OCI-LY1 (cell line): Measurements from ENCODE around the gene CRISPLD2.

Experiments
- CTCF ChIP-seq: fragments of 200-600 bp; sonication (generic), shearing (Covaris generic); IDR thresholded peaks from 2 replicates; pipeline ENCODE4 v1.5.1; 2017; ENCODE audit warnings: mild to moderate bottlenecking, antibody characterized with exemption, low read length, moderate library complexity, mixed read lengths
- EZH2 ChIP-seq: fragments of 200-600 bp; sonication (generic), shearing (Covaris generic); IDR thresholded peaks from 2 replicates; pipeline ENCODE4 v1.8.0; 2017; ENCODE audit warnings: borderline replicate concordance, mixed run types, mild to moderate bottlenecking, antibody characterized with exemption, low read length, moderate library complexity, mixed read lengths

GRCh38 chr16:84774810-84775209 is 45.0 kb upstream of the CRISPLD2 start:
- TF ChIP-seq CTCF = no peak
- no peak for TF ChIP-seq EZH2
